ENCODE data around the gene RGL2.
A peak's percentile ranks its signal among the peaks of the same experiment; 100 is the strongest.
"Not testable (repeated sequence)": the region's sequence is repeated elsewhere in the genome, so short reads cannot be mapped to it uniquely, and the experiment has no call there.

Gene RGL2

DNA sequence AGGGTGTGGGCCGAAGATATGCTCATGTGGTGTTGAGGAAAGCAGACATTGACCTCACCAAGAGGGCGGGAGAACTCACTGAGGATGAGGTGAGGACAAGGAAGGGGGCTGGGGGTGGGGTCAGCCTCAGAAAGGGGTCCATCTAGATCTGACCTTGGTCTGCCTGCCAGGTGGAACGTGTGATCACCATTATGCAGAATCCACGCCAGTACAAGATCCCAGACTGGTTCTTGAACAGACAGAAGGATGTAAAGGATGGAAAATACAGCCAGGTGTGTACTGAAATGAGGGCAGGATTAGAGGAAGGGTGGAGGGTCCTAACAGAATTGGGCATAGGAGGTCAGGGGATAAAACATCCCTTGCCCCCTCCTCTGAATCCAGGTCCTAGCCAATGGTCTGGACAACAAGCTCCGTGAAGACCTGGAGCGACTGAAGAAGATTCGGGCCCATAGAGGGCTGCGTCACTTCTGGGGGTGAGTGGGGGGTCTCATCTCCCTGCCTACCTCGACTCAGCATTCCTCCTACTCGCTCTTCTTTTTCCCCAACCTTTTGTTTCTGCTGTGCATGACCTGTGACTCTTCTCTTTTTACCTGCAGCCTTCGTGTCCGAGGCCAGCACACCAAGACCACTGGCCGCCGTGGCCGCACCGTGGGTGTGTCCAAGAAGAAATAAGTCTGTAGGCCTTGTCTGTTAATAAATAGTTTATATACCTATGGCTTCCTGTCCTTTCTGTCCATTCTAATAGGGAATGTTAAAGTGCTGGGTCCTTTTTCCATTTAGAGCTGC, 22.8 kb downstream of the RGL2 start:
- not testable (repeated sequence) for H3K9me3 Mint-ChIP-seq (ENCODE audit: low read depth); H3K27me3 Mint-ChIP-seq
- Mint-ChIP-seq H3K36me3 (peaks cover 23% of the 10 kb centered on the region), H3K4me1 (ENCODE audit: low read depth) (peaks cover 45% of the 10 kb centered on the region), H3K4me3 (peak overlapping the region; percentile 96), H3K27ac (peak overlapping the region; percentile 88)

GRCh38 chr6:33273924-33274902, 24.5 kb downstream of the RGL2 start:
- Mint-ChIP-seq H3K4me1 (ENCODE audit: low read depth) (peaks cover 55% of the 10 kb centered on the region), H3K9me3 (ENCODE audit: low read depth) (no peaks in the 10 kb centered on the region), H3K27me3 (no peaks in the 10 kb centered on the region), H3K27ac (peak overlapping the region; percentile 99), H3K4me3 (peak overlapping the region; percentile 96), H3K36me3 (peaks cover 23% of the 10 kb centered on the region)

GRCh38 chr6:33273129-33273923, 25.4 kb downstream of the RGL2 start:
- H3K27ac Mint-ChIP-seq = peak overlapping the region; percentile 99
- H3K27me3 Mint-ChIP-seq = no peaks in the 10 kb centered on the region
- H3K4me1 Mint-ChIP-seq (ENCODE audit: low read depth) = peaks cover 49% of the 10 kb centered on the region
- peaks cover 23% of the 10 kb centered on the region for H3K36me3 Mint-ChIP-seq
- H3K4me3 Mint-ChIP-seq = peak overlapping the region; percentile 96
- no peaks in the 10 kb centered on the region for H3K9me3 Mint-ChIP-seq (ENCODE audit: low read depth)

DNA sequence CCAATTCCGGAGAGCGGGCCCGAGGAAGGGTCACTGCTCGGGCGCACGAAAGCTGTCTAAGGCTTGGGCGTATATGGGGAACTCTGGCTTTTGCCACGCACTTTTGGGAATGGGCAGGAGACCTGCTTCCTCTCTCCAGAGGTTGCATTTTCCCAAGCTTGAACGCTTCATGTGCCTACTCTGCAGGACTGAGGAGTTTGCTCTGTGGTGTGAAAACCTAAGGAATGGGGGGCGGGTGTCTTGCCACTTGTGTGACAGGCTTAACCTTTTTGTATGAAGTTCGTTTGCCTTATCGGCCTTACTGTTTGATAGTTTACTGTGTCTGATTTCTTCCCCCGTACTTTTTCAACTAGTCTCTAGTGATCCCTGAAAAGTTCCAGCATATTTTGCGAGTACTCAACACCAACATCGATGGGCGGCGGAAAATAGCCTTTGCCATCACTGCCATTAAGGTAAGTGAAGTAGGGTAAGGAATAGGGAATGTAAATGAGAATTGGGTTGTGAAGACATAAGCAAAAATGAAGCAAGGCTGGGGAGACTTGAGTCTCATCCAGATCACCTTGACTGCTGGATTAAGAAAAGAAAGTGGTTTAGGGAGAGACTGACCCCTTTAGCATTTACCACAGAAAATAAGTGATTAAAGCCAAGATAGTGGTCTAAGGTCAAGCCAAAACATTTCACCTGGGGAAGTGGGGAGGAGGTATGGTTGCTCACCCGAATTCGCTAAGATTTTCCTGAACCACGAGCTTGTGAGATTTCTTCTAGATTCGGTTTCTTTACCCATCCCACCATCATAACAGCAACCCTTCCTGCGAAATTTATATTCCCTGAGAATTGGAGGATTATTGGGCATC, 26.2 kb downstream of the RGL2 start:
- H3K36me3 Mint-ChIP-seq = peaks cover 23% of the 10 kb centered on the region
- peak overlapping the region; percentile 99 for H3K27ac Mint-ChIP-seq
- peaks cover 43% of the 10 kb centered on the region for H3K4me1 Mint-ChIP-seq (ENCODE audit: low read depth)
- H3K27me3 Mint-ChIP-seq = no peaks in the 10 kb centered on the region
- H3K4me3 Mint-ChIP-seq = peak overlapping the region; percentile 96
- no peaks in the 10 kb centered on the region for H3K9me3 Mint-ChIP-seq (ENCODE audit: low read depth)

- Mint-ChIP-seq H3K27me3 (no peaks in the 10 kb centered on the region), H3K4me1 (ENCODE audit: low read depth) (peaks cover 41% of the 10 kb centered on the region), H3K36me3 (peaks cover 23% of the 10 kb centered on the region), H3K27ac (peak within 1 kb of the TSS; percentile 99), H3K4me3 (peak within 1 kb of the TSS; percentile 96), H3K9me3 (ENCODE audit: low read depth) (no peaks in the 10 kb centered on the region)
Measured at GRCh38 chr6:33271468-33272274, 27.1 kb downstream of the RGL2 start, which contains the start of the genes RPS18 and VPS52. RPS18 (plus strand) TSS chr6:33272075; CDS start chr6:33272120, 45 bp downstream. VPS52 (minus strand) TSS chr6:33271876; CDS start chr6:33271675, 201 bp downstream.

DNA sequence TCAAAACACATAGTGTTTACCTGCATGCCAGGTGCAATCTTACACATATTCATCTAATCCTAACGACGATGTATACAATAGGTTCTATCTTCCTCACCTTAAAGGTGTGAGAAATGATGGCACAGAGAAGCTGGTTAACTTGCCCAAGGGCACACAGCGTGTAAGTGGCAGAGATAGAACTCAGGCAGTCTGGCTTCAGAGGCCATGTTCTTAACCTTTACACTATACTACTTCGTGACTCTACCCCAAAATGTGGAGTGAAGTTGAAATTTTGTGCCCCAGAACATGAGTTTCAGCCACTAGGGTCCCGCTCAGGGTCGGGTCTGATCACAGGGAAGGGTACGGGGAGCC, 27.6 kb downstream of the RGL2 start:
- H3K4me1 Mint-ChIP-seq (ENCODE audit: low read depth) = peaks cover 35% of the 10 kb centered on the region

GRCh38 chr6:33264015-33264414, 34.7 kb downstream of the RGL2 start:
- peaks cover 6% of the 10 kb centered on the region for H3K36me3 Mint-ChIP-seq
- H3K4me3 Mint-ChIP-seq = no peak overlapping the region
- H3K27me3 Mint-ChIP-seq = no peaks in the 10 kb centered on the region
- H3K4me1 Mint-ChIP-seq (ENCODE audit: low read depth) = peaks cover 2% of the 10 kb centered on the region
- no peak overlapping the region for H3K27ac Mint-ChIP-seq
- H3K9me3 Mint-ChIP-seq (ENCODE audit: low read depth) = no peaks in the 10 kb centered on the region

More for the DNA sequence above, 27.6 kb downstream of the RGL2 start:
- Mint-ChIP-seq H3K9me3 (ENCODE audit: low read depth) (no peaks in the 10 kb centered on the region), H3K4me3 (peak overlapping the region; percentile 96), H3K27ac (peak overlapping the region; percentile 99), H3K27me3 (no peaks in the 10 kb centered on the region), H3K36me3 (peaks cover 23% of the 10 kb centered on the region)

DNA sequence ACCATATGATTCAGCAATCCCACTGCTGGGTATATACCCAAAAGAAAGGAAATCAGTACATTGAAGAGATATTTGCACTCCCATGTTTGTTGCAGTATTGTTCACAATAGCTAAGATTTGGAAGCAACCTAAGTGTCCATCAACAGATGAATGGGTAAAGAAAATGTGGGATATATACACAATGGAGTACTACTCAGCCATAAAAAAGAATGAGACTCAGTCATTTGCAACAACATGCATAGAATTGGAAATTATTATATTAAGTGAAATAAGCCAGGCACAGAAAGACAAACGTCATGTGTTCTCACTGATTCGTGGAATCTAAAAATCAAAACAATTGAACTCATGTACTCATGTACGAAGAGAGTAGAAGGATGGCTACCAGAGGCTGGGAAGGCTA, 36.3 kb downstream of the RGL2 start:
- peak overlapping the region; percentile 51 for H3K27ac Mint-ChIP-seq
- not testable (repeated sequence) for H3K27me3 Mint-ChIP-seq; H3K36me3 Mint-ChIP-seq; H3K4me3 Mint-ChIP-seq; H3K9me3 Mint-ChIP-seq (ENCODE audit: low read depth); H3K4me1 Mint-ChIP-seq (ENCODE audit: low read depth)

- H3K27me3 Mint-ChIP-seq = no peaks in the 10 kb centered on the region
- peaks cover 2% of the 10 kb centered on the region for H3K4me1 Mint-ChIP-seq (ENCODE audit: low read depth)
- peaks cover 6% of the 10 kb centered on the region for H3K36me3 Mint-ChIP-seq
- H3K4me3 Mint-ChIP-seq = no peak overlapping the region
- no peaks in the 10 kb centered on the region for H3K9me3 Mint-ChIP-seq (ENCODE audit: low read depth)
- H3K27ac Mint-ChIP-seq = no peak overlapping the region
Measured at GRCh38 chr6:33259032-33259431, 39.7 kb downstream of the RGL2 start.

GRCh38 chr6:33254591-33254990, 44.2 kb downstream of the RGL2 start:
- Mint-ChIP-seq H3K9me3 (ENCODE audit: low read depth) (no peaks in the 10 kb centered on the region), H3K36me3 (peaks cover 8% of the 10 kb centered on the region), H3K27ac (no peak overlapping the region), H3K4me1 (ENCODE audit: low read depth) (peaks cover 21% of the 10 kb centered on the region), H3K27me3 (no peaks in the 10 kb centered on the region), H3K4me3 (no peak overlapping the region)

DNA sequence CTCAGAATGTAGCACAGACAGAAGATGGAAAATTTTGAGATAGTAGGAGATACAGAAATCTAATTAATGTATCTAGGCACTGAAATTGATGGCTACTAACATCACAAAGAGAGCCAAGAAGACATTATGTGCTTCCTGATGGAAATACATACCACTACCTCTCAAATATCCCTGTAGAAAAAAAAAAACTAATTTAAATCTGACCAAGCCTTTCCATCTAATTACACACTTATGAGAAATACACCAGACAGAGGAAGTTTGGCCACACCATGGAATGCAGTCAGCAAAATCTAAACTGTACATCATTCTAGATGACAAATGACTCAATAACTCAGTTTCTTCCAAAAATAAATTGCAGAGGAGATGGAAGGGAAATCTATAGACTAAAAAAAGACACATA, 46.0 kb downstream of the RGL2 start:
- peaks cover 8% of the 10 kb centered on the region for H3K36me3 Mint-ChIP-seq
- H3K4me1 Mint-ChIP-seq (ENCODE audit: low read depth) = peaks cover 32% of the 10 kb centered on the region
- peak overlapping the region; percentile 19 for H3K27ac Mint-ChIP-seq
- no peak overlapping the region for H3K4me3 Mint-ChIP-seq
- no peaks in the 10 kb centered on the region for H3K27me3 Mint-ChIP-seq
- H3K9me3 Mint-ChIP-seq (ENCODE audit: low read depth) = no peaks in the 10 kb centered on the region

DNA sequence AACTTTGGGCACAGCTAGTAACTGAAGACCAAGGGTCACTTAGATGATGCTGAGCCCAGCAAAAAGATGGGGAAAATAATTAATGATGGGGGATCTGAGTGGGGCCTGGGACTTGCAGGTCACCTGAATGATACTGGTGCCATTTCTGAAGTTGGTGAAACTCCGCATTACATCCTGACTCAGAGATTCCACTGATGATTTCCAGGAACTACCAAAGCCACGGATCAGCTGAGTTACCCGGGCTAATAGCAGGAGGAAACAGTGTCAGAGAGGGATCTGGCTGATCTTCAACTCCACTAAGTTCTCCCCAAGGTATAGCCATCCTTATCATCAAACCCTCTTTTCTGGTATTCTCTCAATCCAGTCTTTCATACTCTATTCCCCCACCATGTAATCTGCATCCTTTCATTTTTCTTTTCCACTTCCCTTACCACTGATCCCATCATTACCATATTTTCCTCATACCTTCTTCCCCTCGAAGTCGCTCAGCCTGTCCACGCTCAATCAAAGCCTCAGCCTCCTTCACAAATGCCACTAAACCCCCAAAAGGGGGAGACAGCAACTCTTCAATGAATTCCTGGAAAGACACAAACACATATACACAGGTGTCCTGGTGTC, 47.2 kb downstream of the RGL2 start:
- Mint-ChIP-seq H3K9me3 (ENCODE audit: low read depth) (no peaks in the 10 kb centered on the region), H3K27me3 (no peaks in the 10 kb centered on the region), H3K27ac (peak overlapping the region; percentile 74), H3K4me3 (peak overlapping the region; percentile 76), H3K4me1 (ENCODE audit: low read depth) (peaks cover 32% of the 10 kb centered on the region), H3K36me3 (peaks cover 8% of the 10 kb centered on the region)

DNA sequence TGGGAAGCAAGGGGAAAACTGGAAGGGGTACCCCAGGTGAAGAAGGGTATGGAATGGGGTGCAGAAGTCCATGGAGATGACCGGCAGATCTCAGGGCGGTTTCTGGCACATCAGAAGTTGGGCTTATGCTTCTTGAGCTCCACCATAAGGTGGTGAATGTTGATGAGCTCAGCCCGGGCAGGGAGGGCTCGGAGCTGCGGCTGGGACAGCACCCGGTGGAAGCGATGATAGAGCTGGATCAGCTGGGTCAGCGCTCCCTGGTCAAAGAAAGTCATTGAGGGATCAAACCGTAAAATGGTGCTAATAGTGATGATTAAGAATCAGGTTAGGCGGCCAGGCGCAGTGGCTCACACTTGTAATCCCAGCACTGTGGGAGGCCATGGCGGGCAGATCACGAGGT, 48.0 kb downstream of the RGL2 start:
- Mint-ChIP-seq H3K4me3 (peak overlapping the region; percentile 90), H3K4me1 (ENCODE audit: low read depth) (peaks cover 32% of the 10 kb centered on the region), H3K27me3 (no peaks in the 10 kb centered on the region), H3K9me3 (ENCODE audit: low read depth) (no peaks in the 10 kb centered on the region), H3K36me3 (peaks cover 11% of the 10 kb centered on the region), H3K27ac (peak overlapping the region; percentile 91)
